ENCODE data around the gene PPM1J. TPM values are rescaled to one million over a fixed set of nuclear protein-coding genes. Genes with fewer than 3 reads are reported as not detected.
A peak's percentile ranks its signal among the peaks of the same experiment; 100 is the strongest.

Gene PPM1J, protein sequence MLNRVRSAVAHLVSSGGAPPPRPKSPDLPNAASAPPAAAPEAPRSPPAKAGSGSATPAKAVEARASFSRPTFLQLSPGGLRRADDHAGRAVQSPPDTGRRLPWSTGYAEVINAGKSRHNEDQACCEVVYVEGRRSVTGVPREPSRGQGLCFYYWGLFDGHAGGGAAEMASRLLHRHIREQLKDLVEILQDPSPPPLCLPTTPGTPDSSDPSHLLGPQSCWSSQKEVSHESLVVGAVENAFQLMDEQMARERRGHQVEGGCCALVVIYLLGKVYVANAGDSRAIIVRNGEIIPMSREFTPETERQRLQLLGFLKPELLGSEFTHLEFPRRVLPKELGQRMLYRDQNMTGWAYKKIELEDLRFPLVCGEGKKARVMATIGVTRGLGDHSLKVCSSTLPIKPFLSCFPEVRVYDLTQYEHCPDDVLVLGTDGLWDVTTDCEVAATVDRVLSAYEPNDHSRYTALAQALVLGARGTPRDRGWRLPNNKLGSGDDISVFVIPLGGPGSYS
- total RNA-seq (0.72 and 0.93 TPM in 2 replicates), polyA plus RNA-seq (1.8 and 1.9 TPM in 2 replicates)

DNA sequence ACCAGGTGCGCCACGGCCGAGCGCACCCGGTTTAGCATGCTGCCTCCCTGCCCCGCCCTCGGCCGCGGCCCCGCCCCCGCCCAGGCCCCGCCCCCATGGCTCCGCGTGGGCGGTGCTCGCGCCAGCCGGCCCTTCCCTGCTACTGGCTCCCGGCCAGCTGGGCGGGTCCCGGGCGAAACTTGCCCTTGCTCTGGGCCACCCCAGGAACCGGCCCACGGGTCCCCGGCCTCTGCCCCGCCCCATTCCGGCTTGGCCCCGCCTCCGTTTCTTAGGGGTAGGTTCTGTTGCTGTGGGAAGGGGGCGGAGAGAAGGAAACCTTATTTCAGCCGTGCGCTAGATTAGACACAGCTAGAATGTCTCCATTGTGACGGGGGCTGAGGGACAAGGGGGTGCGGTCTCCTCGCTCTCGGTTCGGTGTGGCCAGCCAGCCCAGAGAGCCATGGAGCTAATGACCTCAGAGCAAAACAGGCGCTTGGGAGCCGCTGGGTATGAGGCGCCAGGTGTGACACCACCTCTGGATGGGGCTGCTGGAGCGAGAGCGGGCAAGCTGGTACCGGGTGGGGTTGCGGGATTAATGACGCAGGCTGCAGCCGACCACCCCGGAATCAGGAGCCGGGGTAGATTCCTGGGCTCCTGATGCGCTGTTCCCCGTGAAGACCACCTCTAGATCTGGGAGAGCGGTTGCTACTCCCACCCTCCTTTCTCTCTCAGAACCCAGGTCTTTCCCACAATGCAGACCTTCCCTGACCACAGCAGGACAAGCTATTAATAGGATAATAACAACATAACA is at the start of gene PPM1J:
TSS of gene PPM1J (minus strand) at position 69 of the 790 bp plus-strand sequence. CDS start at position 38, 31 bp downstream.
- WGBS (ENCODE audit: low lambda C conversion rate, missing lambda C conversion rate): 3% methylated on average over 30 of the region's 51 CpGs
- H3K36me3 ChIP-seq (replicated peaks; ENCODE audit: insufficient read depth, low read depth): no peaks in the 10 kb centered on the region
- no peaks in the 10 kb centered on the region for H3K9me3 ChIP-seq (ENCODE audit: low read depth)
- peak within 1 kb of the TSS; percentile 33 for H3K27ac ChIP-seq
- no peak for TF ChIP-seq EZH2 (IDR thresholded peaks at IDR 0.05; ENCODE audit: borderline replicate concordance)
- TF ChIP-seq EZH2phosphoT487 (IDR thresholded peaks at IDR 0.05; ENCODE audit: low read depth, severe bottlenecking, unreplicated experiment): no peak
- TF ChIP-seq, protein P1, sequence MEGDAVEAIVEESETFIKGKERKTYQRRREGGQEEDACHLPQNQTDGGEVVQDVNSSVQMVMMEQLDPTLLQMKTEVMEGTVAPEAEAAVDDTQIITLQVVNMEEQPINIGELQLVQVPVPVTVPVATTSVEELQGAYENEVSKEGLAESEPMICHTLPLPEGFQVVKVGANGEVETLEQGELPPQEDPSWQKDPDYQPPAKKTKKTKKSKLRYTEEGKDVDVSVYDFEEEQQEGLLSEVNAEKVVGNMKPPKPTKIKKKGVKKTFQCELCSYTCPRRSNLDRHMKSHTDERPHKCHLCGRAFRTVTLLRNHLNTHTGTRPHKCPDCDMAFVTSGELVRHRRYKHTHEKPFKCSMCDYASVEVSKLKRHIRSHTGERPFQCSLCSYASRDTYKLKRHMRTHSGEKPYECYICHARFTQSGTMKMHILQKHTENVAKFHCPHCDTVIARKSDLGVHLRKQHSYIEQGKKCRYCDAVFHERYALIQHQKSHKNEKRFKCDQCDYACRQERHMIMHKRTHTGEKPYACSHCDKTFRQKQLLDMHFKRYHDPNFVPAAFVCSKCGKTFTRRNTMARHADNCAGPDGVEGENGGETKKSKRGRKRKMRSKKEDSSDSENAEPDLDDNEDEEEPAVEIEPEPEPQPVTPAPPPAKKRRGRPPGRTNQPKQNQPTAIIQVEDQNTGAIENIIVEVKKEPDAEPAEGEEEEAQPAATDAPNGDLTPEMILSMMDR (IDR thresholded peaks at IDR 0.05; ENCODE audit: poor library complexity): no peak
- peaks cover 11% of the 10 kb centered on the region for H3K4me1 ChIP-seq (ENCODE audit: insufficient read depth)
- peak within 1 kb of the TSS; percentile 79 for H2AFZ ChIP-seq
- peak within 1 kb of the TSS; percentile 99 for H3K4me2 ChIP-seq
- H3K79me2 ChIP-seq: no peaks in the 10 kb centered on the region
- no peaks in the 10 kb centered on the region for H4K20me1 ChIP-seq (ENCODE audit: insufficient read depth, poor library complexity, severe bottlenecking)
- no peaks in the 10 kb centered on the region for H3K9me2 ChIP-seq (replicated peaks; ENCODE audit: insufficient read depth)
- peak within 1 kb of the TSS; percentile 57 for H3K4me3 ChIP-seq
- H3K27me3 ChIP-seq: no peaks in the 10 kb centered on the region
- peak; percentile 96 for DNase-seq (ENCODE audit: low spot score)

DNA sequence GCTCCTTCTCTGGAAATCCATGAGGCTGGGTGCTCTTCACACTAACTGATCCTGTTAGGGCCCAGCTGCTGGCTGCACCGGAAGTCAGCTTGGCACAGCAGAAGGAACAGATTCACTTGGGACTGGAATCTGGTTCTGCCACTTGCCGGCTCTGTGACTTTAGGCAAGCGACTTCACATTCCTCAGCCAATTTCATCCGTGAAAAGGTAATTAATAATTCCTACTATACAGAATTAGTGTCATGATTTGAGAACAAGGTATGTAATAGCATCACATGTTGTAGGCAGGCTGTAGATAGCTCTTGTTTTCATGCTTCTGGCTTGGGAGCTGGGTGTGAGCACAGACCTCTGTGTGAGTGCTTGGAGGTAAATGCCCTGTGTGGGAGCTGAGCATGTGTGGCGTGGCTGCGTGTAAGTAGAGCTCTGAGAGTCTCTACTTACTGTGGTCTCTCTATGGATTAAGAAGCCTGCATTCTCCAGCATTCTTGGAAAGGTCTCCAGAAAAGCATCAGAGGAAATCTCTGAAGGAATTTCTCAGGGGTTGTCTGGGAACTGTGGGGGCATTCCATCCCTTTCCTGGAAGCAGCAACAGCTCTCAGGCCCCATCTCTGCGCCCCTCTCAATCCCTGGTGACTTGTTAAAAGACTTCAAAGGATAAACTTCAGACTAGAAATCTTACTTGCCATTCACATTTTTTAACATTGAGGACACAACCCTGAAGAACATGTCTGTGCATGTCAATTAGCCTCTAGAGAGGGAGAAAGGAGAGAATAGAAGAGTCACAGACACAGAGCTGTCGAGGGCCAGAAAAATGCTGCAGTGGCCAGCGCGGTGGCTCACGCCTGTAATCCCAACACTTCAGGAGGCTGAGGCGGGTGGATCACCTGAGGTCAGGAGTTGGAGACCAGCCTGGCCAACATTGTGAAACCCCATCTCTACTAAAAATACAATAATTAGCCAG is 47.7 kb upstream of the PPM1J start:
- peaks cover 15% of the 10 kb centered on the region for H3K4me1 ChIP-seq (ENCODE audit: insufficient read depth)

More for the DNA sequence above, 47.7 kb upstream of the PPM1J start:
- 65% methylated on average over 12 of the region's 12 CpGs for WGBS (ENCODE audit: low lambda C conversion rate, missing lambda C conversion rate)
- no peak overlapping the region for H3K4me3 ChIP-seq
- peak overlapping the region; percentile 54 for H3K27ac ChIP-seq
- H3K4me2 ChIP-seq: no peak overlapping the region
- TF ChIP-seq, protein P1 (IDR thresholded peaks at IDR 0.05; ENCODE audit: poor library complexity): no peak
- TF ChIP-seq EZH2phosphoT487 (IDR thresholded peaks at IDR 0.05; ENCODE audit: low read depth, severe bottlenecking, unreplicated experiment): no peak
- H2AFZ ChIP-seq: no peak overlapping the region
- H3K36me3 ChIP-seq (replicated peaks; ENCODE audit: insufficient read depth, low read depth): no peaks in the 10 kb centered on the region
- H4K20me1 ChIP-seq (ENCODE audit: insufficient read depth, poor library complexity, severe bottlenecking): no peaks in the 10 kb centered on the region
- no peak for DNase-seq (ENCODE audit: low spot score)
- H3K79me2 ChIP-seq: no peaks in the 10 kb centered on the region
- no peaks in the 10 kb centered on the region for H3K27me3 ChIP-seq
- H3K9me3 ChIP-seq (ENCODE audit: low read depth): no peaks in the 10 kb centered on the region
- H3K9me2 ChIP-seq (replicated peaks; ENCODE audit: insufficient read depth): no peaks in the 10 kb centered on the region

Measured in hepatocyte (in vitro differentiated cells).